A673 (cell line): ENCODE measurements around the gene ZNF80. TPM values are rescaled to one million over a fixed set of nuclear protein-coding genes. Genes with fewer than 3 reads are reported as not detected.

ENCODE experiments used
- BruUV-seq: library from RNA; stranded (reverse); fragments of 400-500 nt; replicated peaks from 2 replicates; lab custom pipeline; 2021; lab: Mats Ljungman, UMichigan
- CTCF ChIA-PET: fragments of 300-600 bp; sonication (Branson Sonifier 250); formaldehyde crosslinking; loops from one replicate; lab custom pipeline; 2022; ENCODE audit warnings: antibody characterized with exemption; lab: Charles Lee
- POLR2A ChIA-PET: fragments of 300-600 bp; sonication (Branson Sonifier 250); formaldehyde crosslinking; loops from one replicate; lab custom pipeline; 2022; ENCODE audit warnings: antibody characterized with exemption; ENCODE audit not compliant: low non-redundant PET; lab: Charles Lee
- DNase-seq: peaks from one replicate; pipeline ENCODE4 v3.0.0-alpha.2; 2015; ENCODE audit warnings: low spot score
- H3K27ac ChIP-seq: fragments of 200-600 bp; sonication (generic); 2 replicates; pipeline ENCODE4 v1.5.1; 2016; ENCODE audit warnings: mixed run types, low read depth, mild to moderate bottlenecking, mixed read lengths, antibody characterized with exemption, low read length; ENCODE audit not compliant: poor library complexity, severe bottlenecking
- H3K27me3 ChIP-seq: fragments of 200-600 bp; sonication (generic); replicated peaks from 2 replicates; pipeline ENCODE4 v1.6.1; 2017; ENCODE audit warnings: mixed run types, low read depth, mild to moderate bottlenecking, mixed read lengths, antibody characterized with exemption, low read length; ENCODE audit not compliant: insufficient read depth, poor library complexity
- H3K36me3 ChIP-seq: fragments of 200-600 bp; sonication (generic); 2 replicates; pipeline ENCODE4 v1.6.1; 2016; ENCODE audit warnings: mixed run types, mild to moderate bottlenecking, mixed read lengths, antibody characterized with exemption, low read length; ENCODE audit not compliant: insufficient read depth, poor library complexity, severe bottlenecking
- H3K4me1 ChIP-seq: fragments of 200-600 bp; sonication (generic); 2 replicates; pipeline ENCODE4 v1.6.1; 2017; ENCODE audit warnings: mixed run types, mild to moderate bottlenecking, mixed read lengths, antibody characterized with exemption, low read length; ENCODE audit not compliant: insufficient read depth, poor library complexity, severe bottlenecking
- H3K4me3 ChIP-seq: fragments of 200-600 bp; sonication (generic); 2 replicates; pipeline ENCODE4 v1.5.1; 2016; ENCODE audit warnings: low read depth, mixed run types, mild to moderate bottlenecking, mixed read lengths, low read length; ENCODE audit not compliant: poor library complexity, severe bottlenecking
- H3K9me3 ChIP-seq: fragments of 200-600 bp; sonication (generic); 2 replicates; pipeline ENCODE4 v1.6.1; 2016; ENCODE audit warnings: mixed run types, low read depth, mild to moderate bottlenecking, mixed read lengths, antibody characterized with exemption, low read length; ENCODE audit not compliant: poor library complexity, severe bottlenecking
- CTCF ChIP-seq: fragments of 300-800, 200-600 bp; sonication (generic); conservative IDR thresholded peaks from 2 replicates; pipeline ENCODE4 v1.5.1; 2017; ENCODE audit warnings: low read depth, mild to moderate bottlenecking, antibody characterized with exemption, low read length, moderate library complexity, mixed read lengths
- EZH2 ChIP-seq: fragments of 200-600 bp; sonication (generic); IDR thresholded peaks from 2 replicates; pipeline ENCODE4 v1.6.1; 2017; ENCODE audit warnings: borderline replicate concordance, low read depth, mild to moderate bottlenecking, mixed read lengths, antibody characterized with exemption, low read length; ENCODE audit not compliant: poor library complexity, severe bottlenecking
- intact Hi-C: fragments of 100-400 bp; cut with micrococcal nuclease; formaldehyde crosslinking; loops from one replicate; pipeline ENCODE4 v1.10.0; 2022; ENCODE audit not compliant: unreplicated experiment
- total RNA-seq: library from RNA; stranded (reverse); gene quantifications from 2 replicates; pipeline ENCODE4 v1.2.3, GENCODE V29; 2021

Gene ZNF80
- total RNA-seq, 1 experiment from 2014 or later, result not detected

DNA sequence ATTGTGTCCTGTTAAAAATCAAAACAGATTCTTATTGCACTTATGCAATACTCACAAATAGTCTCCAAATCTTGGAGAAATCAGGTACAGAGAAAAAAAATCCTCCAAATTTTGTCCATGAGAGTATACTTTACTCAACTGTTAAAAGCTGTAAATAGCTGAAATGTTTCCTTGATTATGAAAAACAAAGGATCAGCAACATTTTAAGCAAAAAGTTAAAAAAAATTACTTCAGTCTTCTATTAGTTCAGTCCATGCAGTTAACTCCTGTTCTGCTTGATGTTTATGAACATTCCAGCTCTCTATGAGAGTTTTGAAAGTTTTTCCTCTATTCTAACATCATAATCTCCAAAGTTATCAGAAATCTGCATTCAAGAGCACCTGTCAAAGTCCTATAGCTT, 22.8 kb upstream of the ZNF80 start:
- POLR2A ChIA-PET, result no interaction called here
- intact Hi-C loops, result no loop called here
- no peak for DNase-seq
- Histone ChIP-seq H3K27ac (no peak overlapping the region), H3K9me3 (peaks cover 7% of the 10 kb centered on the region), H3K4me1 (no peaks in the 10 kb centered on the region), H3K4me3 (no peak overlapping the region), H3K36me3 (no peaks in the 10 kb centered on the region), H3K27me3 (no peaks in the 10 kb centered on the region)
- CTCF ChIA-PET, result no interaction called here
- no peak for TF ChIP-seq EZH2
- no peak for TF ChIP-seq CTCF
- no TSS peak for BruUV-seq

DNA sequence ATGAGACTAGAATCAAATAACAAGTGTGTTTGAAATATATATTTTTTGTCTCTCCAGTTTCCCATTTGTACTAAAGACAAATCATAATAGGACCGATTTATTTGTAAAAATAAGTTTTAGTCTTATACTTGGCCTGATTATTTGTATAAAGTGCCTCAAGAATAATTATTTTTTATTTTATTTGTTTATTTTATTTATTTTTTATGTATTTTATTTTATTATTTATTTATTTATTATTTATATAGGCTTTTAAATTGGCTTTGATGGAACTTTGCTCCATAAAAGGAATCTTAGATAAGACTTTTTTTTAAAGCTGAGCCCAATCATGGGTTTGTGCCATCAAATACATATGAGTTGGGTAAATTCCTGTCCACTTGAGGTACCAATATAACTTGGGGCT, 22.2 kb upstream of the ZNF80 start:
- Histone ChIP-seq H3K4me3 (no peak overlapping the region), H3K36me3 (no peaks in the 10 kb centered on the region), H3K4me1 (no peaks in the 10 kb centered on the region), H3K9me3 (peaks cover 7% of the 10 kb centered on the region), H3K27ac (no peak overlapping the region), H3K27me3 (no peaks in the 10 kb centered on the region)
- ChIA-PET CTCF (no interaction called here), POLR2A (no interaction called here)
- no peak for DNase-seq
- no peak for TF ChIP-seq CTCF
- no peak for TF ChIP-seq EZH2
- no TSS peak for BruUV-seq
- intact Hi-C loops, result no loop called here

DNA sequence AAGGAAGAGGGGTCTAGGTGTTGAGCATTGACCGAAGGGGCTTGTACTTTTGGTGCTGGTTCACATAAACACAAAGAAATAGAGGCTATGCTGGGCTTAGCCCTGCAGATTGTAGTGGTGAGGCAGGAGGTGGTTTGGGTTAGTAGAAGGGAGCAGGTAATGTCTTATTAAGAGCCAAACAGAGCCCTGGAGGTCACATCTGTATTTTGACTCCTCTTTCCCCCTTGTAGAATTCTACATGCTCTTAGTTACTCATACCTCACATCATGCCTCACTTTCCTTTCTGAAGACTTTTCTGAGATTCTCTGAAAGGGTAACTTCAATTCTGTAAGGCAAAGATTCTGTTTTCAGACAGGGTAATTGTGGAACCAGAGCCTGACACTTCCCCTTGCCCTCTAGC, 16.1 kb upstream of the ZNF80 start:
- no TSS peak for BruUV-seq

More for the DNA sequence above, 16.1 kb upstream of the ZNF80 start:
- CTCF ChIA-PET, result no interaction called here
- Histone ChIP-seq H3K9me3 (peaks cover 4% of the 10 kb centered on the region), H3K27me3 (no peaks in the 10 kb centered on the region), H3K4me1 (no peaks in the 10 kb centered on the region), H3K36me3 (no peaks in the 10 kb centered on the region), H3K27ac (no peak overlapping the region), H3K4me3 (no peak overlapping the region)
- DNase-seq, result no peak
- POLR2A ChIA-PET, result no interaction called here
- intact Hi-C loops, result no loop called here
- no peak for TF ChIP-seq EZH2
- no peak for TF ChIP-seq CTCF
